Subcutaneous abdominal adipose tissue (tissue), 5 donors: Measurements from ENCODE around the gene NAIF1.
"Not testable (repeated sequence)": the region's sequence is repeated elsewhere in the genome, so short reads cannot be mapped to it uniquely, and the experiment has no call there.

Experiments
- H3K27ac ChIP-seq: one replicate; pipeline ENCODE4 v1.7.0; 2013; ENCODE audit warnings: low read depth, mild to moderate bottlenecking, inconsistent platforms, low read length, moderate library complexity
- H3K27me3 ChIP-seq, 5 donors: one replicate each; pipeline ENCODE4 v1.7.0; 2013; ENCODE audit warnings: low read length in 5 of 5, inconsistent platforms in 1 of 5; ENCODE audit not compliant: control insufficient read depth in 5 of 5, insufficient read depth in 4 of 5
- H3K36me3 ChIP-seq, 5 donors: one replicate each; pipeline ENCODE4 v1.7.0; 2013; ENCODE audit warnings: low read length in 5 of 5; ENCODE audit not compliant: control insufficient read depth in 5 of 5, insufficient read depth in 5 of 5
- H3K4me1 ChIP-seq, 5 donors: one replicate each; pipeline ENCODE4 v1.7.0; 2013; ENCODE audit warnings: low read length in 5 of 5, mild to moderate bottlenecking in 3 of 5, moderate library complexity in 1 of 5; ENCODE audit not compliant: control insufficient read depth in 5 of 5, insufficient read depth in 5 of 5
- H3K4me3 ChIP-seq, 5 donors: one replicate each; pipeline ENCODE4 v1.7.0; 2013; ENCODE audit warnings: low read length in 5 of 5, low read depth in 1 of 5
- H3K9ac ChIP-seq, 5 donors: one replicate each; pipeline ENCODE4 v1.7.0; 2013; ENCODE audit warnings: low read length in 5 of 5, mild to moderate bottlenecking in 4 of 5, moderate library complexity in 3 of 5
- H3K9me3 ChIP-seq, 5 donors: one replicate each; pipeline ENCODE4 v1.7.0; 2013; ENCODE audit warnings: low read length in 5 of 5; ENCODE audit not compliant: control insufficient read depth in 5 of 5
- donor health status: healthy.
- donor health status: healthy.
- donor health status: healthy.
- donor health status: healthy.
- donor health status: healthy.

Gene NAIF1

GRCh38 chr9:128066713-128067644 lies at the start of gene NAIF1:
Gene NAIF1, minus strand, starts transcription at chr9:128067320. Its CDS starts 219 bp downstream, at chr9:128067101.
- Histone ChIP-seq H3K9me3 (no peaks in the 10 kb centered on the region), H3K36me3 (peaks cover 0 to 14% (median 13%) of the 10 kb centered on the region in 5 donors), H3K4me1 (peaks cover 1 to 68% (median 51%) of the 10 kb centered on the region in 5 donors), H3K27ac (peak within 1 kb of the TSS; percentile 97), H3K9ac (peak within 1 kb of the TSS; percentile 90 to 98 (median 96)), H3K4me3 (peak within 1 kb of the TSS; percentile 83 to 98 (median 86)), H3K27me3 (no peaks in the 10 kb centered on the region)

- no peak overlapping the region for H3K4me3 ChIP-seq
- H3K9ac ChIP-seq: no peak overlapping the region
- H3K9me3 ChIP-seq: no peaks in the 10 kb centered on the region
- H3K27me3 ChIP-seq: no peaks in the 10 kb centered on the region
- no peak overlapping the region for H3K27ac ChIP-seq
- peaks cover 0 to 18% (median 12%) of the 10 kb centered on the region in 5 donors for H3K36me3 ChIP-seq
- H3K4me1 ChIP-seq: peaks cover 0 to 7% (median 3%) of the 10 kb centered on the region in 5 donors
Measured at GRCh38 chr9:128116104-128117083, 49.3 kb upstream of the NAIF1 start.

- Histone ChIP-seq H3K36me3 (peaks cover 0 to 9% (median 5%) of the 10 kb centered on the region in 5 donors), H3K9me3 (no peaks in the 10 kb centered on the region), H3K27me3 (no peaks in the 10 kb centered on the region), H3K27ac (no peak overlapping the region), H3K9ac (no peak overlapping the region), H3K4me1 (peaks cover 0 to 7% (median 3%) of the 10 kb centered on the region in 5 donors), H3K4me3 (no peak overlapping the region)
Measured at GRCh38 chr9:128115187-128116103, 48.3 kb upstream of the NAIF1 start.

GRCh38 chr9:128114326-128115186 lies 47.4 kb upstream of the NAIF1 start:
- Histone ChIP-seq H3K4me3 (no peak overlapping the region), H3K9me3 (no peaks in the 10 kb centered on the region), H3K27ac (no peak overlapping the region), H3K36me3 (peaks cover 0 to 8% (median 0%) of the 10 kb centered on the region in 5 donors), H3K9ac (no peak overlapping the region), H3K4me1 (peaks cover 0 to 7% (median 3%) of the 10 kb centered on the region in 5 donors), H3K27me3 (no peaks in the 10 kb centered on the region)

GRCh38 chr9:128113526-128114325 lies 46.6 kb upstream of the NAIF1 start:
- H3K9ac ChIP-seq: no peak overlapping the region
- H3K27ac ChIP-seq: no peak overlapping the region

GRCh38 chr9:128111726-128112125 lies 44.6 kb upstream of the NAIF1 start:
- H3K4me1 ChIP-seq, H3K4me3 ChIP-seq, H3K27ac ChIP-seq: not testable (repeated sequence)

More at GRCh38 chr9:128113526-128114325, 46.6 kb upstream of the NAIF1 start:
- Histone ChIP-seq H3K27me3 (no peaks in the 10 kb centered on the region), H3K4me1 (peaks cover 0 to 7% (median 3%) of the 10 kb centered on the region in 5 donors), H3K9me3 (no peaks in the 10 kb centered on the region), H3K4me3 (no peak overlapping the region), H3K36me3 (peaks cover 0 to 10% (median 0%) of the 10 kb centered on the region in 5 donors)

GRCh38 chr9:128109050-128109709 lies 42.1 kb upstream of the NAIF1 start:
- H3K9me3 ChIP-seq: no peaks in the 10 kb centered on the region
- no peak overlapping the region for H3K4me3 ChIP-seq
- no peak overlapping the region for H3K27ac ChIP-seq
- H3K9ac ChIP-seq: no peak overlapping the region
- H3K36me3 ChIP-seq: peaks cover 0 to 43% (median 35%) of the 10 kb centered on the region in 5 donors
- H3K4me1 ChIP-seq: peaks cover 0 to 3% (median 1%) of the 10 kb centered on the region in 5 donors
- no peaks in the 10 kb centered on the region for H3K27me3 ChIP-seq

More at GRCh38 chr9:128111726-128112125, 44.6 kb upstream of the NAIF1 start:
- not testable (repeated sequence) for H3K27me3 ChIP-seq, H3K9me3 ChIP-seq, H3K9ac ChIP-seq
- peaks cover 0 to 30% (median 20%) of the 10 kb centered on the region in 5 donors for H3K36me3 ChIP-seq
